HepG2 (cell line): ENCODE data around the gene COPA. TPM values are rescaled to one million over a fixed set of nuclear protein-coding genes. Genes with fewer than 3 reads are reported as not detected.

Experiments used
- ATAC-seq: fragments of 200-7000 bp; cut with Tn5 transposase; 3 replicates; pipeline ENCODE4 v1.9.1; 2020; ENCODE audit warnings: mild to moderate bottlenecking, moderate library complexity
- BruUV-seq: library from RNA; stranded (reverse); fragments of 400-500 nt; replicated peaks from 2 replicates; lab custom pipeline; 2021; lab: Mats Ljungman, UMichigan
- CTCF ChIA-PET: fragments of 300-600 bp; formaldehyde crosslinking; extraction: SDS; loops from one replicate; lab custom pipeline; 2021; ENCODE audit warnings: low total read pairs, inconsistent platforms, low intra/inter-chr PET ratio; lab: Yijun Ruan, JAX
- POLR2A ChIA-PET: fragments of 350-600 bp; sonication (Branson Sonifier 250); formaldehyde crosslinking; loops from one replicate; lab custom pipeline; 2020; ENCODE audit warnings: antibody characterized with exemption, inconsistent platforms; lab: Yijun Ruan, JAX
- DNase-seq: peaks from one replicate; pipeline ENCODE4 v3.0.0-alpha.2; 2015; ENCODE audit warnings: low spot score
- FAIRE-seq: peaks from 3 replicates; lab custom pipeline; 2011; peaks lifted over from hg19 to GRCh38; lab: Jason Lieb, UNC
- H2AFZ ChIP-seq: one replicate; pipeline ENCODE4 v1.6.1; 2011; ENCODE audit warnings: low read length, inconsistent platforms
- H3K27ac ChIP-seq: fragments of 300-600 bp; 3 replicates; pipeline ENCODE4 v1.8.0; 2011; ENCODE audit warnings: mixed run types, mild to moderate bottlenecking, mixed read lengths, low read length, inconsistent platforms; ENCODE audit not compliant: insufficient read depth; ENCODE audit errors: extremely low read length
- H3K27me3 ChIP-seq, 2 experiments: fragments of 200-600 bp in 1 of 2; 2 replicates in 1 of 2; 3 replicates in 1 of 2; pipeline versions ENCODE4 v1.6.0 to v1.8.0; 2011; ENCODE audit warnings: low read length in 2 of 2, mild to moderate bottlenecking in 2 of 2, moderate library complexity in 2 of 2, inconsistent platforms in 1 of 2; ENCODE audit not compliant: insufficient read depth in 2 of 2, control insufficient read depth in 1 of 2
- H3K36me3 ChIP-seq, 2 experiments: fragments of 200-600 bp in 1 of 2; replicated peaks in 1 of 2; 2 replicates in 1 of 2; 3 replicates in 1 of 2; pipeline versions ENCODE4 v1.5.1 to v1.8.0; 2011; ENCODE audit warnings: low read length in 2 of 2, inconsistent platforms in 1 of 2; ENCODE audit not compliant: insufficient read depth in 2 of 2, control insufficient read depth in 1 of 2
- H3K4me1 ChIP-seq: 2 replicates; pipeline ENCODE4 v1.5.1; 2012; ENCODE audit warnings: low read length, inconsistent platforms; ENCODE audit not compliant: insufficient read depth
- H3K4me2 ChIP-seq: 2 replicates; pipeline ENCODE4 v1.6.0; 2011; ENCODE audit warnings: low read depth, low read length, inconsistent platforms
- H3K4me3 ChIP-seq, 3 experiments: fragments of 200-600 bp in 1 of 3; sonication (generic), shearing (Covaris generic) in 1 of 3; replicated peaks in 1 of 3; 2 replicates each; pipeline ENCODE4 v1.5.1; 2011 to 2016; ENCODE audit warnings: low read length in 3 of 3, inconsistent platforms in 2 of 3, low read depth in 2 of 3, mild to moderate bottlenecking in 2 of 3, control low read depth in 1 of 3, mixed read lengths in 1 of 3; ENCODE audit not compliant: insufficient read depth in 1 of 3
- H3K79me2 ChIP-seq: one replicate; pipeline ENCODE4 v1.6.1; 2011; ENCODE audit warnings: low read length, inconsistent platforms; ENCODE audit not compliant: insufficient read depth
- H3K9ac ChIP-seq: 2 replicates; pipeline ENCODE4 v1.6.0; 2011; ENCODE audit warnings: mild to moderate bottlenecking, low read depth, low read length, inconsistent platforms; ENCODE audit not compliant: insufficient read depth
- H3K9me3 ChIP-seq: 2 replicates; pipeline ENCODE4 v1.5.1; 2012; ENCODE audit warnings: mild to moderate bottlenecking, low read length
- H4K20me1 ChIP-seq: 2 replicates; pipeline ENCODE4 v1.6.0; 2011; ENCODE audit warnings: inconsistent platforms, mild to moderate bottlenecking, low read length, moderate library complexity; ENCODE audit not compliant: insufficient read depth
- MAFF ChIP-seq: IDR thresholded peaks from 2 replicates; pipeline ENCODE4 v1.6.1; 2011; ENCODE audit warnings: low read depth, low read length, improper control_type of control experiment
- MAFK ChIP-seq, 2 experiments: IDR thresholded peaks in 1 of 2; conservative IDR thresholded peaks in 1 of 2; 2 replicates each; pipeline ENCODE4 v1.6.1; 2011; ENCODE audit warnings: improper control_type of control experiment in 2 of 2, low read length in 2 of 2
- SSRP1 ChIP-seq: IDR thresholded peaks from 2 replicates; pipeline ENCODE4 v1.6.1; 2016; ENCODE audit warnings: control low read depth
- ZNF563 ChIP-seq: sonication (generic); formaldehyde crosslinking; IDR thresholded peaks from 2 replicates; pipeline ENCODE4 v1.8.0; 2022; ENCODE audit warnings: mild to moderate bottlenecking, moderate library complexity, missing genetic modification reagents
- in situ Hi-C: cut with HindIII; loops from 2 replicates; pipeline ENCODE4 v1.10.0; 2017; ENCODE audit warnings: low pct_unique_long_range_greater_than_20kb; ENCODE audit not compliant: extremely low pct_ligation_motif_present
- intact Hi-C: fragments of 100-400 bp; cut with micrococcal nuclease; formaldehyde crosslinking; loops from one replicate; pipeline ENCODE4 v1.10.0; 2022; ENCODE audit not compliant: unreplicated experiment
- polyA plus RNA-seq, 8 experiments: library from polyadenylated mRNA; depleted of rRNA in 3 of 8; stranded (reverse) in 7 of 8; unstranded in 1 of 8; fragments of >200 nt; fragmentation: Illumina TruSeq in 4 of 8; extraction: Trizol in 4 of 8; gene quantifications; 2 replicates each; pipeline versions ENCODE4 v1.2.1 to v1.2.3, GENCODE V29; 2011 to 2016; ENCODE audit warnings: low read depth in 4 of 8, missing spikeins in 1 of 8, mixed read lengths in 1 of 8; ENCODE audit not compliant: insufficient read depth in 1 of 8
- total RNA-seq, 5 experiments: library from RNA; depleted of rRNA; stranded (reverse); fragments of >200 nt; fragmentation: Illumina TruSeq; extraction: Trizol; gene quantifications; 2 replicates each; pipeline ENCODE4 v1.2.3, GENCODE V29; 2016; ENCODE audit warnings: low read depth in 1 of 5
- TF ChIP-seq, protein P1 (sequence below): sonication (generic); formaldehyde crosslinking; IDR thresholded peaks from 2 replicates; pipeline ENCODE4 v1.4.0; 2020; ENCODE audit warnings: missing genetic modification reagents

The COPA gene
- total and polyA plus RNA-seq, 2 of the 13 experiments (the other 11 are each of a cell fraction or from before 2014, with no cell fraction given), result 160 to 197 TPM

DNA sequence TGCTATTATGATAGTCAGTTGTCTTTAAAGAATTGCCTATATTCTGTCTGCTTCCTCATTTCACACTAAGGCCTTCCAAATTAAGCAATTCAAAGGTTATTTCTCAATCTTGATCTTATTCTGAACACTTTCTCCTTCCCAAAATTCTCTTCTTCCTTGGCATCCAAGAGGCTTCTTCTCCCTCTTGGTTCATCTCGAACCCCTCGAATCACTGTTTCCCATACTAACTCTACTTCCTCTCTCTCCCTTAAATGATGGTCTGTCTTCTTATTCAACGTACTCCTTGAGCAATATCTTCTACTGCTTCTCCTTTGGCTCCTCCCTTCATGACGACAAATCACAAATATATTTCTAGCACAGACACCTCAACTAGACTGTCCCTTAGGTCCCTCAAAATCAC, 4.5 kb downstream of the COPA start (continued):
- TF ChIP-seq, protein P1, sequence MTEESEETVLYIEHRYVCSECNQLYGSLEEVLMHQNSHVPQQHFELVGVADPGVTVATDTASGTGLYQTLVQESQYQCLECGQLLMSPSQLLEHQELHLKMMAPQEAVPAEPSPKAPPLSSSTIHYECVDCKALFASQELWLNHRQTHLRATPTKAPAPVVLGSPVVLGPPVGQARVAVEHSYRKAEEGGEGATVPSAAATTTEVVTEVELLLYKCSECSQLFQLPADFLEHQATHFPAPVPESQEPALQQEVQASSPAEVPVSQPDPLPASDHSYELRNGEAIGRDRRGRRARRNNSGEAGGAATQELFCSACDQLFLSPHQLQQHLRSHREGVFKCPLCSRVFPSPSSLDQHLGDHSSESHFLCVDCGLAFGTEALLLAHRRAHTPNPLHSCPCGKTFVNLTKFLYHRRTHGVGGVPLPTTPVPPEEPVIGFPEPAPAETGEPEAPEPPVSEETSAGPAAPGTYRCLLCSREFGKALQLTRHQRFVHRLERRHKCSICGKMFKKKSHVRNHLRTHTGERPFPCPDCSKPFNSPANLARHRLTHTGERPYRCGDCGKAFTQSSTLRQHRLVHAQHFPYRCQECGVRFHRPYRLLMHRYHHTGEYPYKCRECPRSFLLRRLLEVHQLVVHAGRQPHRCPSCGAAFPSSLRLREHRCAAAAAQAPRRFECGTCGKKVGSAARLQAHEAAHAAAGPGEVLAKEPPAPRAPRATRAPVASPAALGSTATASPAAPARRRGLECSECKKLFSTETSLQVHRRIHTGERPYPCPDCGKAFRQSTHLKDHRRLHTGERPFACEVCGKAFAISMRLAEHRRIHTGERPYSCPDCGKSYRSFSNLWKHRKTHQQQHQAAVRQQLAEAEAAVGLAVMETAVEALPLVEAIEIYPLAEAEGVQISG (CRISPR knock-in tag), result no peak
- no peak for TF ChIP-seq SSRP1

DNA sequence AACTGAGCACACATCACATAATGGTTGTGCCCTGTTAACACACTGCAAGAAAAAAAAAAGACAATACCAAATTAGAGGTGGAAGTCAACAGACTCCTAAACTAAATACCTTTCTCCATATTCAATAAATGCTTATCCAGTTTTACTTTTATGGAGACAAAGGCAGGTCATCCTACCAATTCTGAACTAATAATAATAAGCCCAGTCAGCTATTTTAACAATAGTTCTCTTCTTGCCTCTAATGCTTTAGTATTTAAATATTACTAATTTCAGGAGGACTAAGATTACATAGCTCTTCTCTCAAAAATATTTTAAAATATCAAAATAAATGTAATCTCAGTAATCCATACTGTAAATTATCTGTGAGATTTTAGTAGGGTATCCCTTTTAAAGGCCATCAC, 10.5 kb downstream of the COPA start:
- ChIA-PET POLR2A (no interaction called here), CTCF (no interaction called here)
- peak; percentile 73 to 92 for TF ChIP-seq MAFK (conservative IDR thresholded peaks at IDR 0.05 in 1 of 2, IDR thresholded peaks at IDR 0.05 in 1 of 2; ENCODE audit: low read length in 2 of 2)
- TF ChIP-seq ZNF563 (CRISPR knock-in tag), result no peak
- peak; percentile 85 for TF ChIP-seq MAFF
- H3K4me1 ChIP-seq, result no peaks in the 10 kb centered on the region
- H3K27me3 ChIP-seq, result no peaks in the 10 kb centered on the region
- ATAC-seq, result no peak
- BruUV-seq, result no TSS peak
- peaks cover 10% of the 10 kb centered on the region for H3K79me2 ChIP-seq
- no peak for DNase-seq
- no peak overlapping the region for H3K4me3 ChIP-seq
- no peak overlapping the region for H3K4me2 ChIP-seq
- no peak for FAIRE-seq
- H3K9me3 ChIP-seq, result no peaks in the 10 kb centered on the region
- H3K9ac ChIP-seq, result no peak overlapping the region
- H3K36me3 ChIP-seq, result peaks cover 25 to 81% of the 10 kb centered on the region in 2 experiments
- no peak overlapping the region for H3K27ac ChIP-seq
- no peak overlapping the region for H2AFZ ChIP-seq
- intact Hi-C loops, result no loop called here
- in situ Hi-C loops, result no loop called here
- H4K20me1 ChIP-seq, result peaks cover 13% of the 10 kb centered on the region
